Measurements from ENCODE around the gene MED13L. TPM values are rescaled to one million over a fixed set of nuclear protein-coding genes. Genes with fewer than 3 reads are reported as not detected.

The MED13L gene
- polyA plus RNA-seq, 1 donor (not counting 4 experiments of a cell fraction or from before 2014, with no cell fraction given) = 31.7 TPM

GRCh38 chr12:116040402-116040801, 237.1 kb downstream of the MED13L start:
- no peak for TF ChIP-seq EZH2 (IDR thresholded peaks at IDR 0.05; ENCODE audit: low read length)
- no peak for TF ChIP-seq CTCF (optimal IDR thresholded peaks at IDR 0.05 in 1 of 3, IDR thresholded peaks at IDR 0.05 in 1 of 3, conservative IDR thresholded peaks at IDR 0.05 in 1 of 3; ENCODE audit: extremely low read depth in 1 of 3, insufficient read depth in 2 of 3, low read length in 3 of 3)
- Histone ChIP-seq H3K36me3 (ENCODE audit: control insufficient read depth in 2 of 2, extremely low read depth in 1 of 2, insufficient read depth in 2 of 2, low read length in 2 of 2) (peaks cover 0 to 2% of the 10 kb centered on the region in 2 experiments), H2AFZ (ENCODE audit: control insufficient read depth, low read length) (no peak overlapping the region), H3K79me2 (ENCODE audit: control insufficient read depth, insufficient read depth, low read length) (peaks cover 49% of the 10 kb centered on the region), H3K4me2 (ENCODE audit: control insufficient read depth, extremely low read depth, insufficient read depth, low read depth, low read length) (no peak overlapping the region), H3K27ac (ENCODE audit: control insufficient read depth, insufficient read depth, low read length) (no peak overlapping the region), H3K9ac (ENCODE audit: control insufficient read depth, extremely low read depth, insufficient read depth, low read length) (no peak overlapping the region), H3K4me3 (ENCODE audit: control insufficient read depth in 2 of 3, extremely low read depth in 1 of 3, insufficient read depth in 2 of 3, low read depth in 1 of 3, low read length in 3 of 3) (no peak overlapping the region), H3K9me3 (ENCODE audit: control insufficient read depth, low read depth, low read length) (no peaks in the 10 kb centered on the region), H3K9me1 (ENCODE audit: control insufficient read depth, extremely low read depth, insufficient read depth, low read length) (peaks cover 2% of the 10 kb centered on the region), H3K27me3 (ENCODE audit: control insufficient read depth, extremely low read depth, insufficient read depth, low read length) (no peaks in the 10 kb centered on the region), H4K20me1 (ENCODE audit: control insufficient read depth, extremely low read depth, insufficient read depth, low read length) (no peaks in the 10 kb centered on the region), H3K4me1 (ENCODE audit: control insufficient read depth, extremely low read depth, insufficient read depth, low read length) (no peaks in the 10 kb centered on the region)
- dilution Hi-C loops (cut with MboI; ENCODE audit: extremely low pct_ligation_motif_present, low sequenced_read_pairs) = no loop called here
- DNase-seq (ENCODE audit: low read depth, low spot score) (no peak), FAIRE-seq (no peak)

- FAIRE-seq = no peak
- Histone ChIP-seq H3K4me1 (ENCODE audit: control insufficient read depth, extremely low read depth, insufficient read depth, low read length) (no peaks in the 10 kb centered on the region), H3K36me3 (ENCODE audit: control insufficient read depth in 2 of 2, extremely low read depth in 1 of 2, insufficient read depth in 2 of 2, low read length in 2 of 2) (peaks cover 0 to 2% of the 10 kb centered on the region in 2 experiments), H2AFZ (ENCODE audit: control insufficient read depth, low read length) (no peak overlapping the region), H3K79me2 (ENCODE audit: control insufficient read depth, insufficient read depth, low read length) (peaks cover 51% of the 10 kb centered on the region), H3K9me3 (ENCODE audit: control insufficient read depth, low read depth, low read length) (no peaks in the 10 kb centered on the region), H3K9ac (ENCODE audit: control insufficient read depth, extremely low read depth, insufficient read depth, low read length) (no peak overlapping the region), H3K27me3 (ENCODE audit: control insufficient read depth, extremely low read depth, insufficient read depth, low read length) (no peaks in the 10 kb centered on the region), H3K4me3 (ENCODE audit: control insufficient read depth in 2 of 3, extremely low read depth in 1 of 3, insufficient read depth in 2 of 3, low read depth in 1 of 3, low read length in 3 of 3) (no peak overlapping the region), H4K20me1 (ENCODE audit: control insufficient read depth, extremely low read depth, insufficient read depth, low read length) (no peaks in the 10 kb centered on the region), H3K9me1 (ENCODE audit: control insufficient read depth, extremely low read depth, insufficient read depth, low read length) (no peaks in the 10 kb centered on the region), H3K4me2 (ENCODE audit: control insufficient read depth, extremely low read depth, insufficient read depth, low read depth, low read length) (no peak overlapping the region), H3K27ac (ENCODE audit: control insufficient read depth, insufficient read depth, low read length) (no peak overlapping the region)
- no peak for DNase-seq (ENCODE audit: low read depth, low spot score)
- TF ChIP-seq EZH2 (IDR thresholded peaks at IDR 0.05; ENCODE audit: low read length) (no peak), CTCF (optimal IDR thresholded peaks at IDR 0.05 in 1 of 3, IDR thresholded peaks at IDR 0.05 in 1 of 3, conservative IDR thresholded peaks at IDR 0.05 in 1 of 3; ENCODE audit: extremely low read depth in 1 of 3, insufficient read depth in 2 of 3, low read length in 3 of 3) (no peak)
- dilution Hi-C loops (cut with MboI; ENCODE audit: extremely low pct_ligation_motif_present, low sequenced_read_pairs) = no loop called here
Observed at GRCh38 chr12:116039081-116039480, 238.4 kb downstream of the MED13L start.

Data from keratinocyte (primary cell).